ENCODE results near the gene CD8B2. TPM values are rescaled to one million over a fixed set of nuclear protein-coding genes. Genes with fewer than 3 reads are reported as not detected.
A peak's percentile ranks its signal among the peaks of the same experiment; 100 is the strongest.

The CD8B2 gene
- polyA plus RNA-seq, 2 of the 4 experiments (the other 2 are of a cell fraction), result not detected

GRCh38 chr2:106516864-106517263 is 29.7 kb downstream of the CD8B2 start:
- Histone ChIP-seq H3K4me1 (peaks cover 22% of the 10 kb centered on the region), H3K9me3 (no peaks in the 10 kb centered on the region), H3K4me3 (no peak overlapping the region), H3K4me2 (no peak overlapping the region), H3K27ac (no peak overlapping the region)
- 65% methylated on average over 1 of the region's 1 CpG for WGBS (ENCODE audit: missing lambda C conversion rate)
- TF ChIP-seq GATA3 (IDR thresholded peaks at IDR 0.05; ENCODE audit: borderline replicate concordance), result no peak
- no peak for TF ChIP-seq MAZ (IDR thresholded peaks at IDR 0.05; ENCODE audit: borderline replicate concordance, low read depth, low read length)
- TF ChIP-seq HDAC2 (IDR thresholded peaks at IDR 0.05), result no peak
- no peak for TF ChIP-seq EHF (CRISPR knock-in tag; IDR thresholded peaks at IDR 0.05)
- TF ChIP-seq HOXB13 (CRISPR knock-in tag; IDR thresholded peaks at IDR 0.05; ENCODE audit: low read depth), result no peak
- no peak for TF ChIP-seq E2F6 (IDR thresholded peaks at IDR 0.05; ENCODE audit: borderline replicate concordance, low read depth)
- TF ChIP-seq ATOH8 (CRISPR knock-in tag; IDR thresholded peaks at IDR 0.05; ENCODE audit: low read depth), result no peak
- TF ChIP-seq ESRRA (IDR thresholded peaks at IDR 0.05; ENCODE audit: borderline replicate concordance, low read length), result no peak
- TF ChIP-seq MAFK (IDR thresholded peaks at IDR 0.05; ENCODE audit: partially characterized antibody), result no peak
- TF ChIP-seq FOXS1 (CRISPR knock-in tag; IDR thresholded peaks at IDR 0.05), result no peak
- no peak for TF ChIP-seq CBX2 (IDR thresholded peaks at IDR 0.05; ENCODE audit: borderline replicate concordance, low read depth)
- TF ChIP-seq RCOR1 (IDR thresholded peaks at IDR 0.05; ENCODE audit: low read depth, low read length), result no peak
- no peak for TF ChIP-seq NR3C1 (IDR thresholded peaks at IDR 0.05)
- TF ChIP-seq USF2 (IDR thresholded peaks at IDR 0.05), result no peak
- no peak for TF ChIP-seq RNF2 (IDR thresholded peaks at IDR 0.05; ENCODE audit: borderline replicate concordance, low read depth)
- no peak for DNase-seq (ENCODE audit: low read depth in 1 of 2, low spot score in 1 of 2)
- no peak for FAIRE-seq
- no peak for ATAC-seq
- POLR2A ChIA-PET, result no interaction called here
- CTCF ChIA-PET, result no interaction called here

GRCh38 chr2:106517329-106517728 is 30.2 kb downstream of the CD8B2 start:
- Histone ChIP-seq H3K9me3 (no peaks in the 10 kb centered on the region), H3K4me2 (no peak overlapping the region), H3K4me1 (peaks cover 17% of the 10 kb centered on the region), H3K4me3 (no peak overlapping the region), H3K27ac (no peak overlapping the region)
- POLR2A ChIA-PET, result no interaction called here
- no peak for FAIRE-seq
- WGBS (ENCODE audit: missing lambda C conversion rate), result 93% methylated on average over 11 of the region's 11 CpGs
- no peak for ATAC-seq
- TF ChIP-seq CEBPB (IDR thresholded peaks at IDR 0.05) (0 out of 4 replicates have a peak, but pooled peaks of 1 of the 2 experiments have one; percentile 29), SMC3 (IDR thresholded peaks at IDR 0.05) (no peak)
- DNase-seq (ENCODE audit: low read depth in 1 of 2, low spot score in 1 of 2), result no peak
- CTCF ChIA-PET, result interaction anchor here (1.2 kb wide), 1 partner anchor 26 kb away, joined by 3 read pairs; no protein-coding TSS in a partner anchor

GRCh38 chr2:106519767-106520166 is 32.6 kb downstream of the CD8B2 start:
- H3K4me2 ChIP-seq, result no peak overlapping the region
- TF ChIP-seq E2F6 (IDR thresholded peaks at IDR 0.05; ENCODE audit: borderline replicate concordance, low read depth) (no peak), HEYL (CRISPR knock-in tag; IDR thresholded peaks at IDR 0.05) (no peak), HDAC2 (IDR thresholded peaks at IDR 0.05) (no peak), EHF (CRISPR knock-in tag; IDR thresholded peaks at IDR 0.05) (no peak), RNF2 (IDR thresholded peaks at IDR 0.05; ENCODE audit: borderline replicate concordance, low read depth) (no peak), HES2 (IDR thresholded peaks at IDR 0.05) (no peak), BCL3 (IDR thresholded peaks at IDR 0.05) (no peak), NR3C1 (IDR thresholded peaks at IDR 0.05) (no peak), JUNB (IDR thresholded peaks at IDR 0.05) (no peak), KDM5A (IDR thresholded peaks at IDR 0.05) (no peak), ZFP36 (IDR thresholded peaks at IDR 0.05; ENCODE audit: borderline replicate concordance, partially characterized antibody) (no peak), RAD21 (conservative IDR thresholded peaks at IDR 0.05 in 1 of 2, IDR thresholded peaks at IDR 0.05 in 1 of 2) (no peak), RFX5 (IDR thresholded peaks at IDR 0.05) (no peak), EHMT2 (IDR thresholded peaks at IDR 0.05; ENCODE audit: low read depth) (no peak), ELK1 (IDR thresholded peaks at IDR 0.05; ENCODE audit: low read depth, low read length) (no peak), ZNF302 (CRISPR knock-in tag; IDR thresholded peaks at IDR 0.05) (no peak), FOSL2 (IDR thresholded peaks at IDR 0.05) (no peak), FOSL2 (CRISPR knock-in tag; IDR thresholded peaks at IDR 0.05) (no peak)
- H3K4me1 ChIP-seq, result peaks cover 10% of the 10 kb centered on the region
- no peak for FAIRE-seq
- ChIA-PET CTCF (no interaction called here), POLR2A (no interaction called here)
- 75% methylated on average over 5 of the region's 5 CpGs for WGBS (ENCODE audit: missing lambda C conversion rate)
- H3K27ac ChIP-seq, result no peak overlapping the region
- H3K4me3 ChIP-seq, result no peak overlapping the region
- ATAC-seq, result no peak
- no peak for DNase-seq (ENCODE audit: low read depth in 1 of 2, low spot score in 1 of 2)
- no peaks in the 10 kb centered on the region; the same call in 1 of the 3 replicates for H3K9me3 ChIP-seq

Measured in A549 (cell line).